Ovary (tissue), 10 donors: Measurements from ENCODE around the gene MAP3K19. TPM values are rescaled to one million over a fixed set of nuclear protein-coding genes. Genes with fewer than 3 reads are reported as not detected.

Experiments
- DNase-seq, 5 donors: peaks; one replicate each; pipeline ENCODE4 v3.0.0-alpha.2; 2019 to 2020
- H3K27ac ChIP-seq, 2 donors: fragments of 200-600 bp; one replicate each; pipeline versions ENCODE4 v1.5.1 to v1.8.0; 2019 to 2022
- H3K27me3 ChIP-seq: fragments of 200-600 bp; one replicate; pipeline ENCODE4 v1.8.0; 2022
- H3K36me3 ChIP-seq: fragments of 200-600 bp; sonication (generic); one replicate; pipeline ENCODE4 v1.5.1; 2019
- H3K4me1 ChIP-seq: one replicate; pipeline ENCODE4 v1.8.1; 2013; ENCODE audit warnings: mild to moderate bottlenecking, moderate library complexity; ENCODE audit not compliant: insufficient read depth
- H3K4me3 ChIP-seq: fragments of 200-600 bp; sonication (generic); one replicate; pipeline ENCODE4 v1.5.1; 2017
- H3K9me3 ChIP-seq, 2 donors: fragments of 200-600 bp in 1 of 2; sonication (generic) in 1 of 2; one replicate each; pipeline versions ENCODE4 v1.5.1 to v1.8.1; 2013 to 2019; ENCODE audit warnings: mild to moderate bottlenecking in 1 of 2, moderate library complexity in 1 of 2
- EP300 ChIP-seq: sonication (generic); formaldehyde crosslinking; IDR thresholded peaks from one replicate; pipeline ENCODE4 v1.6.1; 2017; ENCODE audit warnings: antibody characterized with exemption
- POLR2A ChIP-seq: fragments of 450-650 bp; IDR thresholded peaks from one replicate; pipeline ENCODE4 v1.6.1; 2017; ENCODE audit warnings: antibody characterized with exemption, mild to moderate bottlenecking, moderate library complexity
- WGBS, 3 donors: extraction: QIAGEN DNeasy Blood & Tissue Kit in 1 of 3; methylation state at CpG; one replicate each; pipeline versions ENCODE4 v1.1.5 to v1.1.7; 2013 to 2017; 5-methylcytosine and 5-hydroxymethylcytosine counted together
- intact Hi-C, 4 donors: fragments of 100-400 bp; cut with DNase I; formaldehyde crosslinking; loops; one replicate each; pipeline versions ENCODE4 v1.11.0 to v1.15.1; 2022 to 2023
- long read RNA-seq, 3 donors: library from polyadenylated mRNA in 2 of 3; unstranded in 2 of 3; transcript quantifications; one replicate each; pipeline ENCODE4 v2.0.0 and lab custom pipeline, GENCODE V29; 2021 to 2026
- polyA plus RNA-seq, 2 donors: library from polyadenylated mRNA; stranded (reverse); fragments of 200-250 nt in 1 of 2; fragments of 350-450 nt in 1 of 2; fragmentation: Illumina TruSeq in 1 of 2; extraction: RNeasy Lipid Tissue Mini Kit (QIAGEN cat#74804) in 1 of 2; gene quantifications; one replicate each; pipeline ENCODE4 v1.2.3, GENCODE V29; 2013 to 2014
- total RNA-seq, 7 donors: library from RNA; depleted of rRNA in 2 of 7; stranded (reverse); fragments of >200 nt in 2 of 7; fragmentation: NEBNext Ultra II Directional in 3 of 7; extraction: Animal tissue kit (Norgen Biotek cat#: 25700) in 3 of 7; gene quantifications; one replicate each; pipeline versions ENCODE4 v1.1.0 to v1.2.4, GENCODE V29; 2016 to 2023
- TF ChIP-seq, protein P1 (sequence below), 3 donors: fragments of 450-650 bp in 2 of 3; fragments of 200-600 bp in 1 of 3; IDR thresholded peaks; one replicate each; pipeline versions ENCODE4 v1.5.1 to v1.8.0; 2016 to 2022; ENCODE audit warnings: antibody characterized with exemption in 3 of 3, mild to moderate bottlenecking in 1 of 3
- donor health status: DM: no; HTN: no; CAD: no; lungs with moderate emphysema.
- donor health status: DM: no; HTN: no; CAD: no.
- donor health status: Bipolar disorder and iron deficiency.
- donor health status: DM: yes; HTN: yes; CAD: no.
- donor health status: DM: no; HTN: no; CAD: no.
- donor health status: DM: yes; HTN: yes; CAD: no.

The MAP3K19 gene, protein sequence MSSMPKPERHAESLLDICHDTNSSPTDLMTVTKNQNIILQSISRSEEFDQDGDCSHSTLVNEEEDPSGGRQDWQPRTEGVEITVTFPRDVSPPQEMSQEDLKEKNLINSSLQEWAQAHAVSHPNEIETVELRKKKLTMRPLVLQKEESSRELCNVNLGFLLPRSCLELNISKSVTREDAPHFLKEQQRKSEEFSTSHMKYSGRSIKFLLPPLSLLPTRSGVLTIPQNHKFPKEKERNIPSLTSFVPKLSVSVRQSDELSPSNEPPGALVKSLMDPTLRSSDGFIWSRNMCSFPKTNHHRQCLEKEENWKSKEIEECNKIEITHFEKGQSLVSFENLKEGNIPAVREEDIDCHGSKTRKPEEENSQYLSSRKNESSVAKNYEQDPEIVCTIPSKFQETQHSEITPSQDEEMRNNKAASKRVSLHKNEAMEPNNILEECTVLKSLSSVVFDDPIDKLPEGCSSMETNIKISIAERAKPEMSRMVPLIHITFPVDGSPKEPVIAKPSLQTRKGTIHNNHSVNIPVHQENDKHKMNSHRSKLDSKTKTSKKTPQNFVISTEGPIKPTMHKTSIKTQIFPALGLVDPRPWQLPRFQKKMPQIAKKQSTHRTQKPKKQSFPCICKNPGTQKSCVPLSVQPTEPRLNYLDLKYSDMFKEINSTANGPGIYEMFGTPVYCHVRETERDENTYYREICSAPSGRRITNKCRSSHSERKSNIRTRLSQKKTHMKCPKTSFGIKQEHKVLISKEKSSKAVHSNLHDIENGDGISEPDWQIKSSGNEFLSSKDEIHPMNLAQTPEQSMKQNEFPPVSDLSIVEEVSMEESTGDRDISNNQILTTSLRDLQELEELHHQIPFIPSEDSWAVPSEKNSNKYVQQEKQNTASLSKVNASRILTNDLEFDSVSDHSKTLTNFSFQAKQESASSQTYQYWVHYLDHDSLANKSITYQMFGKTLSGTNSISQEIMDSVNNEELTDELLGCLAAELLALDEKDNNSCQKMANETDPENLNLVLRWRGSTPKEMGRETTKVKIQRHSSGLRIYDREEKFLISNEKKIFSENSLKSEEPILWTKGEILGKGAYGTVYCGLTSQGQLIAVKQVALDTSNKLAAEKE (N-terminal part only)
- 10 to 100 TPM in 1 of 7 donors, 1 to 10 TPM in 2, under 1 TPM in 2, not detected in 2; 0.36 to 23.2 (median 1.3) TPM for total RNA-seq
- under 1 TPM in 1 of 2 donors, not detected in 1; 0.02 TPM for polyA plus RNA-seq
- long read RNA-seq, donor 1 = 0 reads
- long read RNA-seq, donor 2 = 0 reads
- long read RNA-seq, donor 3, partial matches to known transcripts = 1 of 1 reads
- long read RNA-seq, donor 3, other reads (novel, unspliced or antisense) = 0 of 1 reads

DNA sequence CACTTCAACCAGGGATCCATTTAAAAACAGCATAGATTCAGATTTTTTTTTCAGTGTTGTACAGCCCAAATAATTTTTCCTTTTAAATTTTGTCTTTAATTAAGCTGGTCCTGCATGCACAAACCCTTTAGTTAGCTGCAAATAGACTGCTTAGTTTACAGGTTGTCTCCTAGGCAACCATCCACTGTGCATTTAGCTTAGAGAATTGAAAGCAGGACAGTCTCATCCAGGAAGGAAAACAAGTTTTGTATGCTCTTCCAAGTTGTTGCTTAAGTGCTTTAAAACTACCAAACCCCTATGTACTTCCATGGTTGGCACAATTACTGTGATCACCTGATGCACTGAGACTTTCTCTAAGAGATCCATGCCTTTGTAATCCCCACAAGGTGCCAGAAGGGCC is at the start of gene MAP3K19:
Gene MAP3K19 (minus strand): TSS at position 148 of the 400 bp plus-strand sequence. CDS start 22,800 bp downstream, outside the sequence.
- intact Hi-C loops = no loop called here
- Histone ChIP-seq H3K27me3 (no peaks in the 10 kb centered on the region), H3K4me3 (no peak within 1 kb of the TSS), H3K4me1 (peaks cover 2% of the 10 kb centered on the region), H3K9me3 (no peaks in the 10 kb centered on the region), H3K36me3 (no peaks in the 10 kb centered on the region), H3K27ac (no peak within 1 kb of the TSS)
- DNase-seq = no peak
- TF ChIP-seq, protein P1, sequence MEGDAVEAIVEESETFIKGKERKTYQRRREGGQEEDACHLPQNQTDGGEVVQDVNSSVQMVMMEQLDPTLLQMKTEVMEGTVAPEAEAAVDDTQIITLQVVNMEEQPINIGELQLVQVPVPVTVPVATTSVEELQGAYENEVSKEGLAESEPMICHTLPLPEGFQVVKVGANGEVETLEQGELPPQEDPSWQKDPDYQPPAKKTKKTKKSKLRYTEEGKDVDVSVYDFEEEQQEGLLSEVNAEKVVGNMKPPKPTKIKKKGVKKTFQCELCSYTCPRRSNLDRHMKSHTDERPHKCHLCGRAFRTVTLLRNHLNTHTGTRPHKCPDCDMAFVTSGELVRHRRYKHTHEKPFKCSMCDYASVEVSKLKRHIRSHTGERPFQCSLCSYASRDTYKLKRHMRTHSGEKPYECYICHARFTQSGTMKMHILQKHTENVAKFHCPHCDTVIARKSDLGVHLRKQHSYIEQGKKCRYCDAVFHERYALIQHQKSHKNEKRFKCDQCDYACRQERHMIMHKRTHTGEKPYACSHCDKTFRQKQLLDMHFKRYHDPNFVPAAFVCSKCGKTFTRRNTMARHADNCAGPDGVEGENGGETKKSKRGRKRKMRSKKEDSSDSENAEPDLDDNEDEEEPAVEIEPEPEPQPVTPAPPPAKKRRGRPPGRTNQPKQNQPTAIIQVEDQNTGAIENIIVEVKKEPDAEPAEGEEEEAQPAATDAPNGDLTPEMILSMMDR (IDR thresholded peaks at IDR 0.05) = no peak
- TF ChIP-seq POLR2A (no peak), EP300 (no peak)

DNA sequence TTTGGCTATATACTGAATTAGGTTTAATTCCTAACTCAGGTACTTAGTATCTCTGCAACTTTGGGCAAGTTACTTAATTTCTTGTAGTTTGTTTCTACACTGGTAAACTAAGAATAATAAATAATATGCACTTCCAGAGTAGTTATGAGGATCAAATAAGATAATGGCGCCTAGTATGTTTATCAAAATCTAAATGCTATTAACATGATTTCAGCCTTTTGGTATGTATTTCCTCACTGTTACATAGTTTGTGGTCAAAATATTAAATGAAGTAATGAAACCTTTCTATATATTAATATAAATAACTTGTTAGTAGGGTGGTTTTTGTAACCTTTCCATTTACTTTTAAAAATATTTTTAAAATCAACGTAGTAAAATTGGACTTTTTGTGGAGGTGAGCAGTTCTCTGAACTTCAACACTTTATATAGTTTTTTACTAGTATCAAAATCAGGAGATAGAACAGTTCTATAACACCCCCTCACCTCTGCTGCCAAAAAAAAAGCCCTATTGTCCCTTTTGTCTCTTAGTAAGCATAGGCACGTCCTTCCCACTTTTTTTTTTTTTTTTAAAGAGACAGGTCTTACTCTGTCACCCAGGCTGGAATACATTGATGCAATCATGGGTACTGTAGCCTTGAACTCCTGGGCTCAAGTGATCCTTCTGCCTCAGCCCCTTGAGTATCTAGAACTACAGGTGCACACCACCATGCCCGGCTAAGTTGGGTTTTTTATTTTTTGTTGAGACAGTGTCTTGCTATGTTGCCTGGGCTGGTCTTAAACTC is 49.6 kb upstream of the MAP3K19 start:
- DNase-seq = no peak
- H3K27me3 ChIP-seq = no peaks in the 10 kb centered on the region
- peaks cover 1% of the 10 kb centered on the region for H3K4me1 ChIP-seq
- no peak overlapping the region for H3K27ac ChIP-seq
- no peaks in the 10 kb centered on the region for H3K36me3 ChIP-seq
- TF ChIP-seq POLR2A (no peak), EP300 (no peak)
- TF ChIP-seq, protein P1 (IDR thresholded peaks at IDR 0.05) = no peak
- H3K9me3 ChIP-seq = no peaks in the 10 kb centered on the region
- no peak overlapping the region for H3K4me3 ChIP-seq
- WGBS, 3 donors = 53 to 73% (median 65%) methylated on average over 4 of the region's 4 CpGs
- intact Hi-C loops = no loop called here

DNA sequence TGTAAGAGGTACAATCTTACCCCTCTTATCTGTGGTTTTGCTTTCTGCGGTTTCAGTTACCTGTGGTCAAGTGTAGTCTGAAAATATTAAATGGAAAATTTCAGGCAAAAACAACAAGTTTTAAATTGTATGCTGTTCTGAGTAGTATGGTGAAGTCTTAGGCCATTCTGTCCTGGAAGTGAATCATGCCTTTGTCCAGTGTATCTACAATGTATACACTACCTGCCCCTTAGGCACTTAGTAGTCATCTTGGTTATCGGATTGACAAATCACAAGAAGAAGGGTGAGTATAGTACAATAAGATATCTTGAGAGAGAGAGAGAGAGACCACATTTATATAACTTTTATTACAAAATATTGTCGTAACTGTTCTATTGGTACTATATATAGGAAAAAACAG is 48.3 kb upstream of the MAP3K19 start:
- TF ChIP-seq POLR2A (no peak), EP300 (no peak)
- TF ChIP-seq, protein P1 (IDR thresholded peaks at IDR 0.05) = no peak
- no peak for DNase-seq
- Histone ChIP-seq H3K27ac (no peak overlapping the region), H3K9me3 (no peaks in the 10 kb centered on the region), H3K4me1 (peaks cover 1% of the 10 kb centered on the region), H3K4me3 (no peak overlapping the region), H3K27me3 (no peaks in the 10 kb centered on the region), H3K36me3 (no peaks in the 10 kb centered on the region)
- intact Hi-C loops = no loop called here
- 95 to 98% (median 97%) methylated on average over 3 of the region's 3 CpGs for WGBS, 3 donors
